Measurements from ENCODE around the gene FGFR3. TPM values are rescaled to one million over a fixed set of nuclear protein-coding genes. Genes with fewer than 3 reads are reported as not detected.
"Not testable (repeated sequence)": the region's sequence is repeated elsewhere in the genome, so short reads cannot be mapped to it uniquely, and the experiment has no call there.

FGFR3 gene
- total RNA-seq, 1 donor from 2014 or later = 1.0 TPM

DNA sequence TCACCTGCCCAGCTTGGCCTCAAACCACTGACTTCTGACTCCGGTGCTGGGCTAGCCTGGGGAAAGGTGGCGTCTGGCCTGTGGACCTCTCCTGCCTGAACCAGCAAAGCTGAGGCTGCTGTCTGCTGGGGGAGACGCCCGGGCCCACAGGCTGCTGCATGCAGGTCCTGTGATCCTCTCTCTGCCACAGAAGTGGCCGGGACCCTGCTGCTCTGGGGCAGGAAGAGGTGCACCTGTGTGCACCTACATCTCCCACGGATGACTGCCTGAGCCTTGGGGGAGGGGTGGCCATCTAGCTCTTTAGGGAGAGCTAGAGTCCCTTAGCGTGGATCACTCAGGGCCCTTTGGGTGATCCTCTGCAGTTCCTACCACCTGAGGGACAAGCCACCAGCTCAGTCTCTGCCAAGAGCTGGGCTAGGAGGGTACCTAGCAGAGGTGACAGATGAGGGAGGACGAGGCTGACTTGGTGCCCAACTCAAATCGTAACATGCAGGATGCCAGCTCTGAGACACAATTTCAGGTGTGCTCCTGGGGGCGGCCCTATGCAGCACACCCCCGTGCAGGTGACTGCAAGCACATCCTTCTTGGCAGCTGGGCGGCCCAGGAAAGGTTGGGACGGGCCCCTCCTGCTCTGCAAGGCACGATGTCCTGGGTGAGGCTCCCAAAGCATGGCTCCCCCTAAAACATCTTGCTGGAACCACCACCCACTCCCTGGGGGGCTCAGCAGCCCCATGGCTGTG is 40.4 kb downstream of the FGFR3 start:
- DNase-seq (ENCODE audit: low spot score) = no peak
- Mint-ChIP-seq H3K27me3 (ENCODE audit: unreplicated experiment) (no peaks in the 10 kb centered on the region), H3K4me1 (ENCODE audit: unreplicated experiment) (no peaks in the 10 kb centered on the region), H3K27ac (ENCODE audit: unreplicated experiment) (no peak overlapping the region), H3K36me3 (ENCODE audit: low read depth, unreplicated experiment) (peaks cover 34% of the 10 kb centered on the region), H3K9me3 (ENCODE audit: unreplicated experiment) (peaks cover 3% of the 10 kb centered on the region), H3K4me3 (ENCODE audit: unreplicated experiment) (no peak overlapping the region)
- TF ChIP-seq, protein P1, sequence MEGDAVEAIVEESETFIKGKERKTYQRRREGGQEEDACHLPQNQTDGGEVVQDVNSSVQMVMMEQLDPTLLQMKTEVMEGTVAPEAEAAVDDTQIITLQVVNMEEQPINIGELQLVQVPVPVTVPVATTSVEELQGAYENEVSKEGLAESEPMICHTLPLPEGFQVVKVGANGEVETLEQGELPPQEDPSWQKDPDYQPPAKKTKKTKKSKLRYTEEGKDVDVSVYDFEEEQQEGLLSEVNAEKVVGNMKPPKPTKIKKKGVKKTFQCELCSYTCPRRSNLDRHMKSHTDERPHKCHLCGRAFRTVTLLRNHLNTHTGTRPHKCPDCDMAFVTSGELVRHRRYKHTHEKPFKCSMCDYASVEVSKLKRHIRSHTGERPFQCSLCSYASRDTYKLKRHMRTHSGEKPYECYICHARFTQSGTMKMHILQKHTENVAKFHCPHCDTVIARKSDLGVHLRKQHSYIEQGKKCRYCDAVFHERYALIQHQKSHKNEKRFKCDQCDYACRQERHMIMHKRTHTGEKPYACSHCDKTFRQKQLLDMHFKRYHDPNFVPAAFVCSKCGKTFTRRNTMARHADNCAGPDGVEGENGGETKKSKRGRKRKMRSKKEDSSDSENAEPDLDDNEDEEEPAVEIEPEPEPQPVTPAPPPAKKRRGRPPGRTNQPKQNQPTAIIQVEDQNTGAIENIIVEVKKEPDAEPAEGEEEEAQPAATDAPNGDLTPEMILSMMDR (IDR thresholded peaks at IDR 0.05; ENCODE audit: unreplicated experiment) = no peak

DNA sequence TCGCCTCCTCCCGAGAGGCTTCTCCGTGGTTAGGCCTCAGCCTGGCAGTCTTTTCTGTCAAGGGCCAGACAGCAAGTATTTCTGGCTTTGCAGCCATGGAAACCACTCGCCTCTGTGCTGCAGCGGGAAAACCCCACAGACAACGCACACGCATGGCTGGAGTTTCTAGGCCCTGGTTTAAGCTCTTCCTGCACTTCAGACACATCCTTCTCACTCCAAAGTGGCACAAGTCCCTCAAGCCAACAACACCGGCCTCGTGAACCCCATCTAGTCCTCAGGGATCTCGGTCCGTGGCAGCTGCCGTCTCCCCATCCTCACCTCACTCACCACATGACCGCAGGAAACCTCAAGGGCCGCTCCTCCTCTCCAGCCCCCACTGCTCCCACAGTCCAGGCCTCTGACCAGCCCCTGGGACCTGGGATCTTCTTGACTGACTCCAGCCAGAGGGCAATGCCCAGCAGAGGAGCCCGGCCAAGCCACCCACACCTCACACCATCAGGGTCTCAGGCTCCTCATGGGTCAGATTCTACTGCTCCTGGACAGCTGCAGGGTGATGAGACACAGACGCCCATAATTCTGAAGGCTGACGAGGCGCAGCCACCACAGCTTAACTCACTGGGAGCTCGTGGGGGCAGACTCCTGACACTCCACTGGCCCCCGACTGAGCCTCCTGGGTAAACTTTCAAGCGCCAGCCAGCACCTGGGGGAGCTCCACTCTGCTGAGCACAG is 41.1 kb downstream of the FGFR3 start:
- Mint-ChIP-seq H3K27ac (ENCODE audit: unreplicated experiment) (no peak overlapping the region), H3K9me3 (ENCODE audit: unreplicated experiment) (peaks cover 3% of the 10 kb centered on the region), H3K4me1 (ENCODE audit: unreplicated experiment) (no peaks in the 10 kb centered on the region), H3K27me3 (ENCODE audit: unreplicated experiment) (no peaks in the 10 kb centered on the region), H3K4me3 (ENCODE audit: unreplicated experiment) (no peak overlapping the region), H3K36me3 (ENCODE audit: low read depth, unreplicated experiment) (peaks cover 38% of the 10 kb centered on the region)
- no peak for DNase-seq (ENCODE audit: low spot score)
- TF ChIP-seq, protein P1 (IDR thresholded peaks at IDR 0.05; ENCODE audit: unreplicated experiment) = no peak

DNA sequence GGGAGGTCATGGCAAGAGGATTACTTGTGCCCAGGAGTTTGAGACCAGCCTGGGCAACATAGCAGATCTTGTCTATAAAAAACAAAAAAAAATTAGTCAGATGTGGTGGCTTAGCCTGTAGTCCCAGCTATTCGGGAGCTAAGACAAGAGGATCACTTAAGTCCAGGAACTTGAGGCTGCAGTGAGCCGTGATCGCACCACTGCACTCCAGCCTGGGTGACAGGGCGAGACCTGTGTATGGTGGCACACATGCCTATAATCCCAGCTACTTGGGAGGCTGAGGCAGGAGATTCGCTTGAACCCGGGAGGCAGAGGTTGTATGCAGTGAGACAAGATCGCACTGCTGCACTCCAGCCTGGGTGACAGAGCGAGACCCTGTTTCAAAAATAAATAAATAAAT is 42.7 kb downstream of the FGFR3 start:
- peaks cover 28% of the 10 kb centered on the region for H3K36me3 Mint-ChIP-seq (ENCODE audit: low read depth, unreplicated experiment)
- not testable (repeated sequence) for H3K4me1 Mint-ChIP-seq (ENCODE audit: unreplicated experiment); H3K27me3 Mint-ChIP-seq (ENCODE audit: unreplicated experiment); H3K27ac Mint-ChIP-seq (ENCODE audit: unreplicated experiment); H3K9me3 Mint-ChIP-seq (ENCODE audit: unreplicated experiment); H3K4me3 Mint-ChIP-seq (ENCODE audit: unreplicated experiment); DNase-seq (ENCODE audit: low spot score)

DNA sequence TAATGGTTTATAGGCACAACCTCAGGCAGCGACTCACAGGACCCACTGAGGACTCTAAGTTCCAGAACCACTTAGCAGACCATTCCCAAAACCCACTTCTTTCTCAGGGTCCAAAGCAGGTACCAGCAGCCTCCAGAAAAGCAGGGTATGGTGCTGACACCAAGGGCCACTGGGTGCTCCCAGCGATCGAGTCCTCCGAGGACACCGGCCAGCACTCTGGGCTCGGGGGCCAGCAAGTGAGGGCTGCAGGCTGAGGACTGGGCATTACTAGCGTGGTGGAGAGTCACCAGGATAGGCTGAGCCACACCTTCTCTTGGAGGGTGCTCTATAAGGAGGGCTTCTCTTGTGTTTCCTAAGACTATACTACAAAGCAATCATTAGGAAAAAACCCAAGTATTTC is 43.6 kb downstream of the FGFR3 start:
- Mint-ChIP-seq H3K36me3 (ENCODE audit: low read depth, unreplicated experiment) (peaks cover 30% of the 10 kb centered on the region), H3K4me3 (ENCODE audit: unreplicated experiment) (no peak overlapping the region), H3K27ac (ENCODE audit: unreplicated experiment) (no peak overlapping the region), H3K27me3 (ENCODE audit: unreplicated experiment) (no peaks in the 10 kb centered on the region), H3K9me3 (ENCODE audit: unreplicated experiment) (no peaks in the 10 kb centered on the region), H3K4me1 (ENCODE audit: unreplicated experiment) (no peaks in the 10 kb centered on the region)
- TF ChIP-seq, protein P1 (IDR thresholded peaks at IDR 0.05; ENCODE audit: unreplicated experiment) = no peak
- no peak for DNase-seq (ENCODE audit: low spot score)

DNA sequence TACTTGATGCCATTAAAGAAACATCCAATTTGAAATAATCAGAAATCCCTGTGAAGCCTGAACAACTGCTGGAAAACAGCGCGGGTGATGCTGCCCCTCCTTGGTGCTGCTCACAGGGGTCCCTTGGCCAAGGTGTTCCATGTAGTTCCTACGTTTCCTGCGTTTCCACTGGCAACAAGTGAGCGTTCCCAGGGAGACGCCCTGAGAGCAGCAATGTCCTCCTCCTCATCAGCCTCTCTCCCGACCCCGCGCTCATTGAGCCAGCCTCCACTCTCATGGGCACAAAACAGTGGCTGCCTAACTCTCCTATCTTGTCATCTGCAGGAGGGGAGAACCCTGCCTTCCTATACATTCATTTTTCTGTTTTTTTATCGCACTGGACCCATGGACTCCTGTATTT is 44.0 kb downstream of the FGFR3 start:
- H3K4me1 Mint-ChIP-seq (ENCODE audit: unreplicated experiment) = no peaks in the 10 kb centered on the region
- no peak for DNase-seq (ENCODE audit: low spot score)
- peaks cover 27% of the 10 kb centered on the region for H3K36me3 Mint-ChIP-seq (ENCODE audit: low read depth, unreplicated experiment)
- no peaks in the 10 kb centered on the region for H3K9me3 Mint-ChIP-seq (ENCODE audit: unreplicated experiment)
- TF ChIP-seq, protein P1 (IDR thresholded peaks at IDR 0.05; ENCODE audit: unreplicated experiment) = no peak
- H3K4me3 Mint-ChIP-seq (ENCODE audit: unreplicated experiment) = no peak overlapping the region
- H3K27me3 Mint-ChIP-seq (ENCODE audit: unreplicated experiment) = no peaks in the 10 kb centered on the region
- no peak overlapping the region for H3K27ac Mint-ChIP-seq (ENCODE audit: unreplicated experiment)
